Left renal cortex interstitium (tissue), 4 donors: ENCODE data around the gene EYA2. TPM values are rescaled to one million over a fixed set of nuclear protein-coding genes. Genes with fewer than 3 reads are reported as not detected.
A peak's percentile ranks its signal among the peaks of the same experiment; 100 is the strongest.
"Not testable (repeated sequence)": the region's sequence is repeated elsewhere in the genome, so short reads cannot be mapped to it uniquely, and the experiment has no call there.

Source experiments
- DNase-seq, 4 donors: peaks; one replicate each; pipeline ENCODE4 v3.0.0-alpha.2; 2013; ENCODE audit warnings: low read depth in 4 of 4, low spot score in 2 of 4, missing footprints in 1 of 4
- polyA plus RNA-seq, 4 donors: library from polyadenylated mRNA; unstranded; fragments of 120-200 nt; gene quantifications; one replicate each; pipeline ENCODE4 v1.2.1, GENCODE V29; 2013; ENCODE audit not compliant: insufficient read length in 4 of 4

Gene EYA2
- polyA plus RNA-seq, 4 donors: 0.49 to 1.8 (median 0.69) TPM

- no peak for DNase-seq
Observed at GRCh38 chr20:46929902-46930301, 35.3 kb downstream of the EYA2 start.

GRCh38 chr20:46930640-46931339 lies 36.1 kb downstream of the EYA2 start:
- DNase-seq: no peak

- DNase-seq: no peak
Observed at GRCh38 chr20:46931699-46932098, 37.1 kb downstream of the EYA2 start.

GRCh38 chr20:46932439-46932838 lies 37.8 kb downstream of the EYA2 start:
- DNase-seq: not testable (repeated sequence)

- no peak for DNase-seq
Observed at GRCh38 chr20:46933150-46933549, 38.5 kb downstream of the EYA2 start.

GRCh38 chr20:46934746-46935287 lies 40.2 kb downstream of the EYA2 start:
- DNase-seq: no peak

- no peak for DNase-seq
Observed at GRCh38 chr20:46935394-46936017, 40.9 kb downstream of the EYA2 start.

- peak in 2 of 4 donors; percentile 10 to 15 for DNase-seq
Observed at GRCh38 chr20:46936415-46937156, 41.9 kb downstream of the EYA2 start.

- no peak for DNase-seq
Observed at GRCh38 chr20:46937157-46937523, 42.5 kb downstream of the EYA2 start.

GRCh38 chr20:46937533-46938226 lies 43.0 kb downstream of the EYA2 start:
- no peak for DNase-seq

GRCh38 chr20:46938434-46938833 lies 43.8 kb downstream of the EYA2 start:
- DNase-seq: no peak

- no peak for DNase-seq
Observed at GRCh38 chr20:46939031-46939965, 44.7 kb downstream of the EYA2 start.

GRCh38 chr20:46940616-46941015 lies 46.0 kb downstream of the EYA2 start:
- DNase-seq: no peak

GRCh38 chr20:46941404-46941803 lies 46.8 kb downstream of the EYA2 start:
- no peak for DNase-seq

GRCh38 chr20:46943861-46944591 lies 49.4 kb downstream of the EYA2 start:
- DNase-seq: no peak

- DNase-seq: no peak
Observed at GRCh38 chr20:46945465-46945864, 50.8 kb downstream of the EYA2 start.

- no peak for DNase-seq
Observed at GRCh38 chr20:46946181-46946624, 51.6 kb downstream of the EYA2 start.

- DNase-seq: no peak
Observed at GRCh38 chr20:46946796-46947195, 52.2 kb downstream of the EYA2 start.

- no peak for DNase-seq
Observed at GRCh38 chr20:46948081-46948480, 53.4 kb downstream of the EYA2 start.
